ENCODE data around the gene F2RL3. TPM values are rescaled to one million over a fixed set of nuclear protein-coding genes. Genes with fewer than 3 reads are reported as not detected.

The F2RL3 gene
- total RNA-seq = 1 to 10 TPM; 2.5 to 6.5 (median 5.0) TPM

- Histone ChIP-seq H3K9me3 (no peaks in the 10 kb centered on the region), H3K36me3 (no peaks in the 10 kb centered on the region), H3K27me3 (peaks cover 0 to 32% (median 6%) of the 10 kb centered on the region in 4 donors), H3K4me3 (peak within 1 kb of the TSS; percentile 30 to 41 (median 31)), H3K4me1 (peaks cover 18 to 39% (median 32%) of the 10 kb centered on the region in 4 donors), H3K27ac (replicated peaks in 1 of 4) (peak within 1 kb of the TSS; percentile 13 to 67 (median 52))
- DNase-seq (ENCODE audit: extremely low spot score) = no peak
- intact Hi-C loops (cut with DNase I) = no loop called here
- WGBS = 33% methylated on average over 23 of the region's 31 CpGs
- TF ChIP-seq CTCF (IDR thresholded peaks at IDR 0.05) (no peak), POLR2A (IDR thresholded peaks at IDR 0.05; ENCODE audit: low read depth) (no peak), POLR2AphosphoS5 (IDR thresholded peaks at IDR 0.05) (peak; percentile 64 to 65)
Measured at GRCh38 chr19:16888629-16889365, at the start of gene F2RL3. Gene F2RL3 (plus strand): TSS chr19:16888999. CDS start chr19:16889190, 191 bp downstream.

DNA sequence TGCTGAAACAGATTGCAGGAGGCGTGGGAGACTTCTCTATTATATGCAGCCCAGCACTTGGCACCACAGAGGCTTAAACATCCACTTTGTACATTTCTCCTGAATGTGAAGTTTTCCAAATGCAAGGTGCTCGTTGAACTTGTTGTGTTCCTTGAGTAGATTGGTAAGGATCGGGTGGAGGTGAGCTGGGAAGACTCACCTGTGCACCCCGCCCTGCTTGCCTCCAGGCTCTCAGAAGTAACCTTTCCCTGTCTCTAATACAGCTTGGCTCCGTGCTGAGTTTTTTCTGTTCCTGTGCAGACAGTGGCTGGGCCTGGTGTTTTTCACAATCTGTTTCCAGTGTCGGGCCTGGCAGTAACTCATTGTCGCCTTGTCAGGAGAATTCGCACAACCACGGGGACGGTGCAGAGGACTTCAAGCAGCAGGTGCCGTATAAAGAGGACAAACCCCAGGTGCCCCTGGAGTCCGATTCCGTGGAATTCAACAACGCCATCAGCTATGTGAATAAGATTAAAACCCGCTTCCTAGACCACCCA is 47.3 kb upstream of the F2RL3 start:
- TF ChIP-seq POLR2A (IDR thresholded peaks at IDR 0.05; ENCODE audit: low read depth) = no peak
- TF ChIP-seq POLR2AphosphoS5 (IDR thresholded peaks at IDR 0.05) = no peak
- no peak for TF ChIP-seq CTCF (IDR thresholded peaks at IDR 0.05)
- TF ChIP-seq EP300 (IDR thresholded peaks at IDR 0.05) = no peak
- WGBS = 91% methylated on average over 10 of the region's 15 CpGs
- peaks cover 0 to 11% (median 3%) of the 10 kb centered on the region in 4 donors for H3K4me1 ChIP-seq
- H3K9me3 ChIP-seq = no peaks in the 10 kb centered on the region
- no peaks in the 10 kb centered on the region for H3K27me3 ChIP-seq
- no peak for DNase-seq (ENCODE audit: extremely low spot score)
- no peak overlapping the region for H3K4me3 ChIP-seq
- intact Hi-C loops (cut with DNase I) = no loop called here
- peaks cover 57 to 99% (median 95%) of the 10 kb centered on the region in 4 donors for H3K36me3 ChIP-seq
- H3K27ac ChIP-seq (replicated peaks in 1 of 4) = no peak overlapping the region

- Histone ChIP-seq H3K27ac (replicated peaks in 1 of 4) (no peak overlapping the region), H3K4me1 (no peaks in the 10 kb centered on the region), H3K27me3 (no peaks in the 10 kb centered on the region), H3K36me3 (peaks cover 71 to 100% (median 97%) of the 10 kb centered on the region in 4 donors), H3K9me3 (no peaks in the 10 kb centered on the region), H3K4me3 (no peak overlapping the region)
- intact Hi-C loops (cut with DNase I) = no loop called here
- 96% methylated on average over 5 of the region's 16 CpGs for WGBS
- TF ChIP-seq CTCF (IDR thresholded peaks at IDR 0.05) (no peak), POLR2A (IDR thresholded peaks at IDR 0.05; ENCODE audit: low read depth) (no peak), POLR2AphosphoS5 (IDR thresholded peaks at IDR 0.05) (no peak), EP300 (IDR thresholded peaks at IDR 0.05) (no peak)
- DNase-seq (ENCODE audit: extremely low spot score) = no peak
Measured at GRCh38 chr19:16846901-16847300, 41.9 kb upstream of the F2RL3 start.

DNA sequence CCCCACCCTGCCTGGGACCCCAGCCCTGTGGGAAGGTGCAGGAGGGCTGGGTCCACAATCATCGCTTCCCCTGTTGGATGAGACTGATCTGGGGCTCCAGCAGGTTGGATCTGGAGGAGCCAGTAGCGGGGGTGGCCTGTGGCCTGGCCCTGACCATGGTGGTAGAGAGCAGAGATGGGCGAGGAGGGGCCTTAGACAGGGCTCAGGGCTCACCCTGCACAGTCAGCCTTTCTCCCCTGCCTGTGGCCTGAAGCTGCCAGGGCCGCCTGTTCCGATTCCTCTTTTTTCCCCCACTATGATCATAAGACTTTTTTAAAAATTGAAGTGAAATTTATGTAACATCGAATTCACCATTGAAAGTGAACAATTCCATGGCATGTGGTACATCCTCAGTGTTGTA is 41.4 kb upstream of the F2RL3 start:
- no peaks in the 10 kb centered on the region for H3K27me3 ChIP-seq
- no peak overlapping the region for H3K27ac ChIP-seq (replicated peaks in 1 of 4)
- H3K4me1 ChIP-seq = no peaks in the 10 kb centered on the region
- WGBS = 89% methylated on average over 6 of the region's 6 CpGs
- no peak for DNase-seq (ENCODE audit: extremely low spot score)
- no peak overlapping the region for H3K4me3 ChIP-seq
- TF ChIP-seq EP300 (IDR thresholded peaks at IDR 0.05) = no peak
- no peak for TF ChIP-seq POLR2AphosphoS5 (IDR thresholded peaks at IDR 0.05)
- no peak for TF ChIP-seq CTCF (IDR thresholded peaks at IDR 0.05)
- no peak for TF ChIP-seq POLR2A (IDR thresholded peaks at IDR 0.05; ENCODE audit: low read depth)
- intact Hi-C loops (cut with DNase I) = no loop called here
- H3K9me3 ChIP-seq = no peaks in the 10 kb centered on the region
- peaks cover 71 to 100% (median 97%) of the 10 kb centered on the region in 4 donors for H3K36me3 ChIP-seq

All from esophagus muscularis mucosa (tissue), 4 donors.